ENCODE results near the gene IQGAP2.
"Not testable (repeated sequence)": the region's sequence is repeated elsewhere in the genome, so short reads cannot be mapped to it uniquely, and the experiment has no call there.

Gene IQGAP2

DNA sequence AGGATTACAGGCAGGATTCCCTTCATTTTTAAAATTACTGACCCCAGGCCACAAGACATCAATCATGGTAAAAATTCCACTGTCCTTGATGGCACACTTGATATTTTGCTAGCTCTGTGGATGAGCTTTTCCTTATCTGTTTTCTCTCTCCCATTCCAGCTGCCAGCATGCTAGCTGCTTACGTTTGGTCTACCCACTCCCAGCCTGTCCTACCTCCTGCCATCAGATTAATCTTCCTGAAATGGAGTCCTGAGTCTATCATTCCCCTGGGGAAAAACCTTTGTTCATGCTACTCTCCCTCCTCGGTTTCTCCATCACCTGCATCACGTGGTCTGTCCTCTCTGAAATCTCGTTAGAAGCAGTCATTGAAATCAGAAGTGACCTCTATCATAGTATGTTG is 111.2 kb downstream of the IQGAP2 start:
- DNase-seq = no peak

DNA sequence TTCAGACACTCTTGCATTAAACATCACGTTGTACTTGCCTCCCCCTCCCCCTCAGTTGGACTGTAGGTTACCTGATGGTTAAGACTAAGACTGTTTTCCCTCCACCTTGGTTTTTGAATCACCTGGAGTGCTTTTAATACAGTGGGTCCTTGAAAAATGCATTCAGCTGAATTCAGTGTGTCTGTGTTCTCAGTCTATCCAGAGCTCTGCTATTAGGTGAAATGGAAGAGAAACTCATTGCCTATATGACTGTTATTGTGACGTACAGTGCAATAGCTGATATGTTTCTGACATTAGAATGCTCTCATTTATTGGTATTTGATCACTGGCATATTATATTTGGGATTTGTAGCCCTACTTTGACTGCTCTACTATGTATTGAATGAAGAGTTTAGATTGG is 111.6 kb downstream of the IQGAP2 start:
- DNase-seq = no peak

DNA sequence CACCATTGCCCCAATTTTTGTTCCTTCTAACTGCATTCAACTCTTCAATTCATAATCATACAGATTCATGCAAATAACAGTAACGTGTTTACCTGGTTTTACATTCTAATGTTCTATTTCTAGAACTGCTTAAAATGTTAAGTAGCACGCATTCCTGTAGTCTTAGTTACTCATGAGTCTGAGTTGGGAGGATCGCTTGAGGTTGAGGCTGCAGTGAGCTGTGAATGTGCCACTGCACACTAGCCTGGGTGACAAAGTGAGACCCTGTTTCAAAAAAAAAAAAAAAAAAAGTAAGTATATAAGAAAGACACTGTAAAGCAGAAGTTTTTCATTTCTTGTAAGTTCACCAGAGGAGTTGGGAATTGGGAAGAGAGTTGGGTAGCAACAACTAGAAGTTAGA is 114.2 kb downstream of the IQGAP2 start:
- no peak for DNase-seq

- DNase-seq = not testable (repeated sequence)
These were observed 115.2 kb downstream of the IQGAP2 start for GRCh38 chr5:76518246-76518645.

- DNase-seq = peak in 2 of 14 donors; percentile 1 to 3
These were observed 118.2 kb downstream of the IQGAP2 start for GRCh38 chr5:76521240-76521758.

DNA sequence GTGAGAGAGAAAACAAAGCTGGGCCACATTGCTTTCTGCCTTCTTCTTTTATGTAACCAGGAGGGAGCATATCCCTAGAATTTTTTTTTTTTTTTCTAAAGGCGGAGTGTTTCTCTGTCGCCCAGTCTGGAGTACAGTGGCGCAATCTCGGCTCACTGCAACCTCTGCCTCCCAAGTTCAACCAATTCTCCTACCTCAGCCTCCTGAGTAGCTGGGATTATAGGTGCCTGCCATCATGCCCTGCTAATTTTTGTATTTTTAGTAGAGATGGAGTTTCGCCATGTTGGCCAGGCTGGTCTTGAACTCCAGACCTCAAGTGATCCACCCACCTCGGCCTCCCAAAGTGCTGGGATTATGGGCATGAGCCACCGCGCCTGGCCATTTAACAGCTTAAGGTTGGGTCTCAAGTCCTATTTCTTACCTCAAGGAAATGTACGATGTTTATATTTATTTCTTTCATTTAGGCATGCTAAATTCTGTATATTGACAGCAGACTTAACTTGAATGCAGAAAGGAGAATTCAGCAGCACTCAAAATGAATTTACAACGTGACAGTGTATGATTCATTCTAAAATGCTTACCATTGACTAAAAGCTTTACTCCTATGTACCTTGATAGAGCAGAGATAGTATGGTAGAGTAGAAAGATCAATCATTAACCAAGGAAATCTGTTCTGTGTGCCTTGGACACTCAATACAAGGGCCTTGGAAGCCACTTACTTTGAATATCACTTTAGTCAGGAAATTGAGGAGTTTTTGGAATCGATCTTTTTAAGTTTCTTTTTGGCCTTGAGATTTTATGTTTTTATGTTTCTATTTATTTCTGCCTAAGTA is 119.2 kb downstream of the IQGAP2 start:
- DNase-seq = no peak

DNA sequence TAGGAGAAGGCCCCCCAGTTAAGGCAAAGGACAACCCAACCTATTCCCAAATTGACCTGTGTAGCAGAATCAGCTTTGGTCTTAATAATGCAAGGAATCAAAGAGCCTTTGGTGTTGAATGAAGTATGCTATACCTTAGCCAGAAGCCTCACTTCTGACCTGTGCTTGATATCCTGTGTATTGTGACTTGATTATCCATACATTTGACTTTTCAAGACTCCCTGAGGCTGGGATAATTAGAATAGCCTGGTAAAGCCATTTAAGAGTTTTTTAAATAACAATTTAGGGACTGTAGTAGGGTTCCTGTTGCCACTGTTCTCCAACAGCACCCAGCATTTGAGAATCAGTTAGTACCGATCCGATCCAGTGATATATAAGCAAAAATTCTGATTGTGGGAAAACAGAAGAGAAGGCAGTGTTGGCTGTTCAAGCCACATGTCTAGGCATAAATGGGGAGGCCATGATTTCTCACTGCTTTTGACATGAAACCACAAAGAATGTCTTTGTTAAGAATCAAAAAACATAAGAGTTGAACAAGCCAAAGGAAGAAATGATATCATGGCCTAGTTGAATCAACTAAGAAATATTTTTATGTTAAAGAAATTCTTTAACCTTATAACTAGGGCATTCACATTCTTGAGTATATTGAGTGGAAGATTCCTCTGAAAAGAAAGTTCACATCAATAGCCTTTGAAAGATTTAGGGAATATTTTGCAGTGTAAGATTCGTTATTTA is 121.2 kb downstream of the IQGAP2 start:
- DNase-seq = no peak

DNA sequence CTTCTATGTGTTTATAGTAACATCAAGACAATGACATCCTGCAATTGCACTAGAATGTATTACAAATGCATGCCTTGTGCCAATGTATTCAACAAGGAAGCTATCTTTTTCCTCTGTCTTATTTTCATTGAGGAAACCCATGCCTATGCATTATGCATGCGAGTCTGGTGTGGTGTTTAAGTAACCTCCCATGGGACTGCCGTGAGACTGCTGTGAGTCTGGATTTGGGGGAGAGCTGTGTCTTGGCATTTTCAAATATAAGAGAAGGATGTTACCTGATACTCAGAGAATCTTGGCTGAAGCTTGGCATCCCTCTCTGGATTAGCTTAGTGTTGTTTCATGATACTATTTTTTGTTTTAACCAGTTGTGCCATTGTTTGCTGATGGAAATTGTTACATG is 121.8 kb downstream of the IQGAP2 start:
- no peak for DNase-seq

GRCh38 chr5:76525956-76526355 is 122.9 kb downstream of the IQGAP2 start:
- DNase-seq = no peak

DNA sequence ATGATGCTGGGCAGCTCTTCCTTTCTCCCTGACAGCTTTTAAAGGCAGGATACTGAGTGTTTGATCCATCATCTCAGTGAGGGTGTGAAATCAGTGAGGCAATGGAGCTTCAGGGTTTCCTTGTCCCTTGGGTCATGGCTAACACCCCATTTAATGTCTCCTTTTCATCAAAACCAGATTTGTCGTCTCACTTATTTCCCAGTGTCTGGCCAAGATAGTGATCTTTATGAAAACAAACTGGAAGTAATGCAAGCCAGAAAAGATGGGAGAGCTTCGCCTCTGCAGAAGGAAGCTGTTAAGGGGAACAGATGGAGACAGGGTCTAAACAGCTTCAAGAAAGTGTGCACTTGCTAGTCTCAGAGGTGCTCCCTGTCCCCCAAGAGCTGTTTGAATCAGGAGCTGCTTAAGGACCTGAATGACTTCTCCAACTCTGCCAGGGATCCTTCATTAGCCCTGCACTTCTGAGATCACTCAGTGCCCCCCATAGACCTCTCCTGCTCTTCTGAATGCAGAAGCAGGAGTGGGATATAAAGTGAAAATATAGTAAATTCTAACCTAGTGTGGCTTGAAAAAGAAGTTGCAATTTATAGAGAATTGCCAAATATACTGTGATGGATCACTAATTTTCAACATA is 124.0 kb downstream of the IQGAP2 start:
- no peak for DNase-seq

- no peak for DNase-seq
These were observed 124.6 kb downstream of the IQGAP2 start for GRCh38 chr5:76527685-76528161.

DNA sequence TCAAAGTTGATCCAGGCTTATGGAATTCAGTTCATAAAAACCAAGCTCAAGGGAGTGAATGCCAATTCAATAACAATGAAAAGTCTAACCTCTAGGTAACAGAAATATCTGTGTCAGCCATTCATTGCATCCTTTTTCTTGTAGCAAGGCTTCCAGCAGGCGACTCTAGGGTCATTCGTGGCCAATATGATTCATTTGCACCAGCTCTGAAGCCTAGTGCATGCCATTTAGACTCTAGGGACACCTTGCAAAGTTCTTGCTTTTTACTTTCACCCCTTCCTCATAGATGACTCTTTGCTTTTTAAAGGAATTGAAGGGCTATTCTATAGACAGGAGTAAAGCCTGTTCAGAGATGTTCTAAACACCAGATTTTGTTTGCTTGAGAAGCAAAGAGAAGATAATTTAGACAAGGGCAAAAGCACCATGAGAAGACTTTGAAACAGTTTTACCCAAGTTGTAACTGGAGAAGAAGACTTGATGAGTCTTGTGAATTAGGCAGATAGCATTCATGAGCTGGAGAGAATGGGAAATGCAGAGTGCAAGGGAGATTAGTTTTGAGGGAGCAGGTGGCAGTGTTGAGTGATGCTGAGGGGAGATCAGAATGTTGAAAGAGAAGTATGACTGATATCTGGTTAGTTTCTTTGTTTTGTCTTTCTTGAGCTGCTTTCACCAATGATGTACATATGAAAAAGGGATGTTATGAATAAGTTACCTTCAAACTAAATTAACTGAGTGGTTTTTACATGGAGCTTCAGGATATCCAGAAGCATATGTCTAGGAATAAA is 125.7 kb downstream of the IQGAP2 start:
- no peak for DNase-seq

DNA sequence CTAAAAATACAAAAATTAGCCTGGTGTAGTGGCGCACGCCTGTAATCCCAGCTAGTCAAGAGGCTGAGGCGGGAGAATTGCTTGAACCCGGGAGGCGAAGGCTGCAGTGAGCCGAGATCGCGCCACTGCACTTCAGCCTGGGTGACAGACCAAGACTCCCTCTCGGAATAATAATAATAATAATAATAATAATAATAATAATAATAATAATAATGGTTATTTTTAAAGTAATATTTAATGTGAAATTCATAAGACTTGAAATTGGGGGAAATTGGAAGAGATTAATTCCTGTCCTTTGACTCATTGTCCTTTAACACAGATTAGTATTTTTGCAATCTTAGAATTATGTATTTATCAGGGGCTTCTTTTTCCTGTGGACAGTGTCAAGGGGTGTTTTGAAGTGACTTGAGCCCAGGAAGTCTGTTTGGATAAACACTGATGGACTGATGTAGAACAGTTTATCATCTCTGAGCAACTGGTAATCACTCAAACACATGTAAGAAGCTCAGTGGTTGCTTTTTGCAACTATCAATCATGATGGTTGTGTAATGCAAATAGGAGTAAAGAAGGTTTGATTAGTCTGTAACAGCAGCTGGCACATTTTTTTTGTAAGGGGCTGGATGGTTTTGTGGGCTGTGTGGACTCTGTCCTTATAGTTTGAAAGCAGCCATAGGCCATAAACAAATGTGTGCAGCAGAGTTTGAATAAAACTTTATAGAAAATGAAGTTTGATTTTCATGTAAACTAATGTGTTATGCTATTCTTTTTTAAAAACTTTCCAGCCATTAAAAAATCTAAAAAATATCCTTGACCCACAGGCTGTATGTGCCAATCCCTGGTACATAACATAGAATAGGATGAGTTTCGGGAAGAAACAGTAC is 126.6 kb downstream of the IQGAP2 start:
- DNase-seq = no peak

DNA sequence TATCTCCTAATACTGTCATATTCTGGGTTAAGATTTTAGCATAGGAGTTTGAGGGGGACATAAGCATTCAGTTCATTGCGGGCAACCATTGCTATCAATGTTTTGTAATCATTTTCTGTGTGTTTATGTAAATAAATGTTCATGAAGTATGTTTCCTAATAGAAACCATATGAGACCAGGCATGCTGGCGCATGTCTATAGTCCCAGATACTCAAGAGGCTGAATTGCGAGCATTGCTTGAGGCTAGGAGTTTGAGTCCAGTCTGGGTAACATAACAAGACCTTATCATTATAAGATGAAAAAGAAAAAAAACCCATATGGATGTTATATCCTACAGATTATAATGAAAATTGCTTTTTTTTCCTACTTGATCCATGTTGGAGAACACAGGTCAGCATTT is 129.0 kb downstream of the IQGAP2 start:
- no peak for DNase-seq

GRCh38 chr5:76532973-76533372 is 129.9 kb downstream of the IQGAP2 start:
- no peak for DNase-seq

DNA sequence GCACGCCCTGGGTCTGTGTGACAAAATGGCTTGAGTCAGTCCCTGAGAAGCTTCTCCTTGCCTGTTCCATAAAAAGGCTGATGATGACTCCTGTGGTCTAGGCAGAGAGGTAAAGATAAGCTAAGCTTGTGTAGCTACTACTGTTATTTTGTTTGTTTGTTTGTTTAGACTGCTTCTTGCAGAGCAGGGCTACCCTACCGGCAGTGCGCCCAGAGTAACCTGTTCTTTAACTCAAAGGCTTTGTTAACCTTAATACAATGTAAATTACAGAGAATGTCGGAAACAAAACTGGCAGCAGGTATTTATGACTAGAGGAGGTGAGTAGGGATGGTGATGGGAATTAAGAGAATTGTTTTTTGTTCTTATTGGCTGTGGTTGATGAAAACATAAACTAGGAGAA is 132.5 kb downstream of the IQGAP2 start:
- DNase-seq = no peak

GRCh38 chr5:76537073-76537543 is 134.0 kb downstream of the IQGAP2 start:
- DNase-seq = no peak

DNA sequence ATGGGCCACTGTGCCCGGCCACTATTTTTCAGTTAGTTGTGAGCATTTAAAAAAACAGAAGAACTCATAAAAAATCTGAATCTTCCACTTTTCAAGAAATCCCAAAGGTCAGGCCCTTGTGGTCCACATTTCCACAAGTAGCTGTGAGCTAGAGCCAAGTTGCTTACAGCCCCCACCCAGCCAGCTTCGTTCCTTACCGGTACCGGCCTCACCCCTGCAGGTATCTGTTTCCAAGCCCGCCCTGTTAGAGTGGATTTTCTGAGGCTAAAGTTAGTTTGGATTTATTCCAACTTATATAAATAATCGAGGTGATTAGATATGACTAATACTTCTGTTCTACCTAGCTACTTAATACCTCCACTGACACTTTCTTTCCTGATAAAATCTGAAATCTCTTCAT is 139.2 kb downstream of the IQGAP2 start:
- no peak for DNase-seq

GRCh38 chr5:76542887-76543690 is 140.0 kb downstream of the IQGAP2 start:
- DNase-seq = no peak

DNA sequence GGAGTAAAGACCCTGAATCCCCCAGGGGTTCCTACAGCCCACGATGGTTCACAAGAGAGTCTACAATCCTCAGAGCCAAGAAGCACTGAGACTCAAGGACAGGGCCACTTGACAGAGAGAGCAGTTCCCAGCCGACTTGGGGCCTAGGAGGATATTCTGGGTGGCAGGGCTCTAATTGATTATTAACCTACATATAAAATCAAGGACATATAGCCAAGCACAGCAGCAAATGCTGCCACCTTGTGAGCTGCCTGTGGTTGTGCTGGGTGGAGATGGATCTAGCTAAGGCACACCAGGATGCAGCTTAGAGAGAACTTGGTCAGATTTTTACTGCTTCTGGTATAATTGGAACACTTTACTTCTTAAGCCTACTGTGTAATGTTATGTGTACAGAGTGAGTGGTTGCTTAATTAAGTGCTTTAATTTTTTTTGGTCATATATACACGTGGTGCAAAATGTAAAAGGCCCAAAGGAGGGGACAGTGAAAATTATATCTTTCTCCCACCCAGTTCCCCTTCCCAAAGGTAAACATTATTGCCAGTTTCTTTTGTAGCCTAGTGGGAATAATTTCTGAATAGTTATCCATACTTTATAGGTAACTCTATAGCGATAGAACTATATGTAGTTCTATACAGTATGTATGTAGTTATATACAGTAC is 141.3 kb downstream of the IQGAP2 start:
- DNase-seq = no peak

Measured in C1 segment of cervical spinal cord (tissue), 14 donors.